Stimulated activated CD8-positive, alpha-beta memory T cell treated with anti-CD3 and anti-CD28 coated beads, Interleukin-7, amount 100 ng/mL, for 24 hours (primary cell): ENCODE measurements around the gene NT5E.
"Not testable (repeated sequence)": the region's sequence is repeated elsewhere in the genome, so short reads cannot be mapped to it uniquely, and the experiment has no call there.

Experiments
- DNase-seq: peaks from one replicate; pipeline ENCODE4 v3.0.0-alpha.2; 2020; ENCODE audit warnings: low read depth

The NT5E gene

GRCh38 chr6:85449818-85450759 lies at the start of gene NT5E:
TSS of gene NT5E (plus strand) at chr6:85450083. CDS start at chr6:85450140, 57 bp downstream.
- DNase-seq = no peak

GRCh38 chr6:85400331-85400730 lies 49.6 kb upstream of the NT5E start:
- DNase-seq = no peak

- no peak for DNase-seq
These were observed 48.5 kb upstream of the NT5E start for GRCh38 chr6:85401186-85402021.

GRCh38 chr6:85402071-85402470 lies 47.8 kb upstream of the NT5E start:
- no peak for DNase-seq

- no peak for DNase-seq
These were observed 47.0 kb upstream of the NT5E start for GRCh38 chr6:85402922-85403321.

GRCh38 chr6:85403331-85404015 lies 46.4 kb upstream of the NT5E start:
- DNase-seq = no peak

- DNase-seq = not testable (repeated sequence)
These were observed 45.8 kb upstream of the NT5E start for GRCh38 chr6:85404016-85404563.

GRCh38 chr6:85404564-85405174 lies 45.2 kb upstream of the NT5E start:
- DNase-seq = no peak

- DNase-seq = no peak
These were observed 44.6 kb upstream of the NT5E start for GRCh38 chr6:85405175-85405852.

- no peak for DNase-seq
These were observed 44.1 kb upstream of the NT5E start for GRCh38 chr6:85405853-85406198.

GRCh38 chr6:85406641-85407075 lies 43.2 kb upstream of the NT5E start:
- DNase-seq = no peak

GRCh38 chr6:85408039-85408438 lies 41.8 kb upstream of the NT5E start:
- DNase-seq = no peak

GRCh38 chr6:85412911-85413430 lies 36.9 kb upstream of the NT5E start:
- DNase-seq = no peak

- DNase-seq = no peak
These were observed 33.8 kb upstream of the NT5E start for GRCh38 chr6:85416049-85416448.

GRCh38 chr6:85416766-85417165 lies 33.1 kb upstream of the NT5E start:
- no peak for DNase-seq

- DNase-seq = no peak
These were observed 32.5 kb upstream of the NT5E start for GRCh38 chr6:85417336-85417735.

- DNase-seq = no peak
These were observed 31.8 kb upstream of the NT5E start for GRCh38 chr6:85418059-85418458.

- DNase-seq = no peak
These were observed 30.7 kb upstream of the NT5E start for GRCh38 chr6:85419046-85419759.

- no peak for DNase-seq
These were observed 29.3 kb upstream of the NT5E start for GRCh38 chr6:85420551-85420950.

- DNase-seq = no peak
These were observed 28.7 kb upstream of the NT5E start for GRCh38 chr6:85421181-85421580.
